ENCODE results near the gene TEDC2. TPM values are rescaled to one million over a fixed set of nuclear protein-coding genes. Genes with fewer than 3 reads are reported as not detected.

Gene TEDC2
- total and polyA plus RNA-seq, 10 of the 15 experiments (the other 5 are each of a cell fraction or from before 2014, with no cell fraction given): 0.23 to 47.9 (median 19.1) TPM

GRCh38 chr16:2455081-2455845 lies 4.6 kb upstream of the TEDC2 start (continued):
- TF ChIP-seq SKIL (IDR thresholded peaks at IDR 0.05; ENCODE audit: low read depth, poor library complexity, severe bottlenecking) (no peak), KAT2A (conservative IDR thresholded peaks at IDR 0.05; ENCODE audit: control insufficient read depth, low read depth, low read length) (no peak), SP1 (IDR thresholded peaks at IDR 0.05; ENCODE audit: low read depth, low read length) (no peak), NFYB (IDR thresholded peaks at IDR 0.05; ENCODE audit: insufficient read depth, low read depth, low read length) (no peak), POLR2AphosphoS5 (IDR thresholded peaks at IDR 0.05; ENCODE audit: low read length) (no peak), POLR2A (IDR thresholded peaks at IDR 0.05; ENCODE audit: low read depth, low read length) (no peak), E2F8 (IDR thresholded peaks at IDR 0.05; ENCODE audit: low read depth, partially characterized antibody) (no peak), ELK1 (IDR thresholded peaks at IDR 0.05; ENCODE audit: low read depth, low read length) (no peak), IRF5 (IDR thresholded peaks at IDR 0.05; ENCODE audit: borderline replicate concordance) (no peak), SIX5 (IDR thresholded peaks at IDR 0.05; ENCODE audit: low read depth, low read length, severe bottlenecking) (no peak), SUZ12 (IDR thresholded peaks at IDR 0.05; ENCODE audit: unreplicated experiment) (no peak)

Measured in GM12878 (cell line).